Esophagus muscularis mucosa (tissue), 3 donors: ENCODE results near the gene WDR5.

Experiments used
- CTCF ChIP-seq, 3 experiments: fragments of 200-600 bp in 2 of 3; fragments of 450-650 bp in 1 of 3; sonication (generic) in 2 of 3; IDR thresholded peaks; one replicate each; pipeline ENCODE4 v1.5.1; 2017 to 2019; ENCODE audit warnings: antibody characterized with exemption in 3 of 3, mild to moderate bottlenecking in 2 of 3, moderate library complexity in 1 of 3
- POLR2A ChIP-seq: fragments of 450-650 bp; IDR thresholded peaks from one replicate; pipeline ENCODE4 v1.6.1; 2017; ENCODE audit warnings: antibody characterized with exemption, moderate library complexity, mild to moderate bottlenecking, low read depth

GRCh38 chr9:134206311-134207300 lies 70.7 kb downstream of the WDR5 start:
- no peak for TF ChIP-seq POLR2A
- TF ChIP-seq CTCF (IDR thresholded peaks at IDR 0.05) = no peak
